Fibroblast of skin of back (primary cell): ENCODE data around the gene CDHR4.
"Not testable (repeated sequence)": the region's sequence is repeated elsewhere in the genome, so short reads cannot be mapped to it uniquely, and the experiment has no call there.

ENCODE experiments used
- DNase-seq: peaks from one replicate; pipeline ENCODE4 v3.0.0-alpha.2; 2013

The CDHR4 gene

DNA sequence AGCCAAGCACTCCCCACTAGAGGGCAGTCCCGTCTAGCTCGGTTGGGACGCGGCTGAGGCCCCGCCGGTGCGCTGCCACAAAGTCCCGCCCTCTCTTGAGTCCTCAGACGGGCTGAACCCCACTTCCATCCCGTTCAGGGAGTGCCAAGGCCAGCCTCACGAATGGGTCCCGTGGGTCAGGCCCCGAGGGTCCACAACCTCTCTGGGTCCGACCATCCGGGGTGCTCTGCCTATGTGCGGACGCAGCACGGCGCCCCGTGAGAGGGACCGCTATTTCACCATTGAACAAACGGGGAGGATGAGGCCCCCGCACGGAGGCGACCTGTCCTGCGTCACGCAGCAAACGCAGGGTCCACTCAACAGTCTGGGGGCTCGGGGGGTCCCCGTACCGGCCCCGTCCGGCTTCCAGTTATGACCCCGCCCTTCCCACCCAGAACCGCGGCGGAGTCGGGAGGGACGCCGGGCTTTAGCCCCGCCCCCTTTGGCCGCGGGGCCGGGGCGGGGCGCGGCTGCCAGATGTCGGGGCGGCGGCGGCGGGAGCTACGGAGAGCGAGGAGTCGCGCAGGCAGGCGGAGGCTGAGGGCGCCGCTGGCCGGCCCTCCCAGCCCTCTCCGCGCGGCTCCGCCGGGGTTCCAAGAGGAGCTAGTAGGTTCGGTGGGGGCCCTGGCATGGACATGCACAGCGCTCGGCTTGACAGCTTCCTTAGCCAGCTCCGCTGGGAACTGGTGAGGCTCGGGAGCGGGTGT lies 3.2 kb upstream of the CDHR4 start, which contains the start of gene INKA1:
Gene INKA1, plus strand, starts transcription at position 543 of the 746 bp plus-strand sequence. Its CDS starts 132 bp downstream, at position 675.
- DNase-seq, result peak; percentile 78

DNA sequence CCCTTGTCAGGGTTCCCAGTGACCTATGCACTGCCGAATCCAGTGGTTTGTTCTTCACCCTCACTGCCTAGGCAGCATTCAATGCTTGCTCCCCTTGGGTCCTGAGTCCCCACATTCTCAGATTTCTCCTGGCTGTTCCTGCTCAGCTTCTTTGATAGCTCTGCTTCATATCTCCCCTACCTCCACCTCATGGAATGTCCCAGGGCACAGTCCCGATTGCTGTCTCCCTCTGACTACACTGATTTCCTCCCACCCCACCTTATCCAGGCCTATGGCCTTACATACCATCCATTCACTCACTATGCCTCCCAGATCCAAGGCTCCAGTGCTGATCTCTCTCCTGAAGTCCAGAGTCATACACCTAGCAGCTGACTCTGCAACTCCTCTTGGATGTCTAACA lies 1.5 kb upstream of the CDHR4 start:
- DNase-seq, result no peak

DNA sequence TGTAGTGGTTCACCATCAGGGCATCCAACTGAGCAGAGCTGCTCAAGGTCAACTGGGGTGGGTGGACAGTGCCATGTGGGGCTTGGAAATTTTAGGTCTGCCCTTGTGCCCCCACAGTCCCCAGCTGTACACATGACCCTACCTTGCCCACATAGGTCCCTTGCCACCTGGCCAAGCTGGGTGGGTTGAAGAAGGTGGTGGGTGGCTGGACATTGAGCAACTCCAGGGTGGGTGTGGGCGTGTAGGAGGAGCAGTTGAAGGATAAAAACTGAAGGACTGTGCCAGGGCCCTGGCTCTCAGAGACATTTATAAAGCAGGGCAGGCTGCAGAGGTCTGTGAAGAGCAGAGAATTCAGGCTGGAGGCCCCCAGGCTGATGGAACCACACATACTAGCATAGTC lies 568 bp downstream of the CDHR4 start:
- DNase-seq, result no peak

DNA sequence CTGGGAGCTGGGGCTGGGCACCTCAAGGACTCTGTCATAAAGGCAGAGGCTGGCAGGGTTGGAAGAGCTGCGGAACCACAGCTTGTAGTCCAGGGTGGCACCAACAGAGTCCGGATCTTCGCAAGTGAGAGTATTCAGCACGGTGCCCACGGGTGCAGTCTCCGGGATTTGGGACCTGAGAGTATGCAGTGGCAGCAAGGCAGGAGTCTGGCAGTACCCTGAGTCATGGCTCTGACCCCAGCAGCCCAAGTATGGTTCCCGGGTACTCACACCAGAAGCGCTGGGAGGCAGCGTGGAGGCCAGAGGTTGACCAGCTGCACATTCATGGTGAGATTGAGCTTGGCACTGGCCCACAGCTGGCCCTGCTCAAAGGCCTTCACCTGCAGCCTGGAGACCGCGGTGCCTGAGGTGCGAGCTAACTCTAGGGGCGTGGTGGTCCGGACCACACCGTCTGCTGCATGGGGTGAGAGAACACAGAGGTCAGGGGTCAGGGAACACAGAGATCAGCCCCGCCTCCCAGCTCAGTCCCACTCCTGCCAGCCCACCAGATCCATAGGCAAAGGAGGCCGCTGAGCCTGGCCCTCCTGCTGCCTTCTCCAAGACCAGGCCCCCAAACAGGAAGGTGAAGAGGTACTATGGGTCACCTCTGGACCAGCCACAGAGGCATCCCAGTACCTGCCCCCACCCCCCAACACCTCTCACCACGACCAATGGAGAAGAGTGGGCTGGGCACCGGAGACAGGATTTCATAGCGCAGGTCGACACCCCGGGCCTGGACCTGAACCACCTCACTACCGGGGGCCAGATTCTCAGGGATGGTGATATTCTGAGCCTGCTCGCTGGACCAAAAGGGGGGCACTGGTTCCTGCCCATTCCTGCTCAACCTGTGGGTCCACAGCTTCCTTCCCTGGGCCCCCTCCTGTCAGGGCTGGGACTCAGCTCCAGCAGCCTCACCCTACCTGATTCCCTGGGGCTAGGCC lies 4.5 kb downstream of the CDHR4 start:
- DNase-seq, result no peak

DNA sequence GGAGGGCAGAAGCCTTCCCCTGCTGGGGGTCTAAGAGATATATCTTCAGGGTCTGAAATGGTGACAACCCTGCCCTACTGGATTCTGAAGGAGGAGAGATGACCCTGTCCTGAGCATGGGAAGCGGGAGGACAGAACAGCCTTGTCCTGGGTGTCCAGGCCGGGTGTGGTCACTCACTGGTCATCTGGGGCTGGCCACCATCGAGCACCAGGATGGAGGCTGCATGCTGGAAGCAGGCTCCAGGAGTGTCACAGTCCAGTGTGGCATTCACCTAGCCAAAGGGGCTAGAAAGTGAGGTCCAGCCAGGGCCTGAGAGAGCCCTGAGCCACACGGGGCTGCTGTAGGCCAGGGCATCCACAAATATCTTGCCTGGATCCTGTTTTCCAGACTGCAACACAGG lies 5.2 kb downstream of the CDHR4 start:
- no peak for DNase-seq

DNA sequence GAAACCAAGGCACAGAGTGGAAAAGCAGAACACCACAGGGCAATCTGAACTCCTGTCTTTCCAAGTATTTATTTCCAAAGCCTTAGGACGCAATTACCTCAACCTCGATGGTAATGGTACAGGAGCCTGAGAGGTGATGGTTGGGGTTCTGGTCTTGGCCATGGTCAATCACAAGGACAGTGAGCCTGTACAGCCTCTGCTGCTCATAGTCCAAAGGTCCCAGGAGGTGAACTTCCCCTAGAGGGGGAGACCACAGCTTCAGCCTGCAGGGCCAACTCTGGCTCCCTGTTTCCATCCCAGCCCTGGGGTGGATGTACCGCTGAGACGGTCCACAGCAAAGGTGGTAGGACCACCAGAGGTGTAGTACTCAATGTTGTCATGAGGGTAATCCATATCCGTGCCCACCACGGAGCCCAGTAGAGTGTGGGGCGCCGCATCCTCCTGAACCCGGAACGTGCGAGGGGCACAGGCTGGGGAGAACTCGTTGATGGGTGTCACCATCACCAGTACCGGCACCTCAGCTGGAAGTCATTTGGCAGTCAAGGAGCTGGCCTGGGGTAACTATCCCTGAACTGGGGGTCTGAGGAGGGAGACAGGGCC lies 6.1 kb downstream of the CDHR4 start:
- DNase-seq, result no peak

DNA sequence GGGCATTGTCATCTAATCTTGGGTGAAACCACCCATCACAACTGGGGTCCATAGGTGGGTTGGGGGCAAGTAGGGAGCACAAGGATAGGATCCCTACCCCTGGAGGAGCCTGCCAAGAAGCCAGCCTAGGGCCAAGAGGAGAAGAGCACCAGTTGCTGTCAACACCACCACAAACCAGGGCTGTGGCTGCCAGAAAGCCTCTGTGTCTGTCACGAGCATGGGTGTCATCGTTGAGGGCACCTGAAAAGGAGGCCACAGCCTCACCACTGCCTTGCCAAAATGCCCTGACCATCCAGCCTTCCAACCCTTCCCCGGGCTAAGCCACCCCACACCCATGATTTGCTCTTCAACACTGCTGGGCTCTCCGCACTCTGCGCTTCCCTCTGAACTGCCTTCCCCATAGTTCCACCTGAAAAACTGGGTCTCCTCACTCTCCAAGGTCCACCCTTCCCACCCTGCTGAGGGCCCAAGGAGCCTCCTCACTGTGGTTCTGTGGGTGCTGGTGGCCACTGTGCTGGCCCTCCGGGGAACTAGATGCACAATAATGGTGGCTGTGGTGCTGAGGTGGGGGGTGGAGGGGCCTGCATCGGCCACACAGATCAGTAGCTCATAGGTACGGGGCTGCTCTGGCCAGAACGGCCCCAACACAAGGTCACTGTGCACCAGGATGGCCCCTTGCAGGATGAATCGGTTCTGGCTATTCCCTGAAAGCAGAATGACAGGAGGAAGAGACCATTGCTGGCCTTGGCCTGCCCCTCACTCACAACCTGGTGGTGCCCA lies 7.1 kb downstream of the CDHR4 start:
- DNase-seq, result no peak

DNA sequence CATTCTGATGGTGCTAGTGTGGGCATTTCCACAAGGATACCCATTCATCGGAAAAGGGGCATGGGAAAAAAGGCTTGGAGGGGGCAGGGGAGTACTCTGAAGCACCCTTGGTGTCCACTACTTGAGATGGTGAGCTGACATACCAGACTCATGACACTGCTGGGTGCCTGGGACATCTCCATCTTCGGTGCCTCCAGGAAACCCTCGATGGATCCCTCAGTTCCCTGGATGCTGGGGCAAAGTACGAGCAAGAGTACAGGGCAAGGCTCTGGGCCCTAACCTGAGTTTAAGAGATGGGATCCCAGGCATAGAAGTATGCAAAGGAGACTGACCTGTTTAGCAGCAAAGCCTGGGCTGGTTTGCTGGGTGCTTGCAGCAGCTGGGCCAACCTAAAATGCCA lies 8.1 kb downstream of the CDHR4 start:
- no peak for DNase-seq

DNA sequence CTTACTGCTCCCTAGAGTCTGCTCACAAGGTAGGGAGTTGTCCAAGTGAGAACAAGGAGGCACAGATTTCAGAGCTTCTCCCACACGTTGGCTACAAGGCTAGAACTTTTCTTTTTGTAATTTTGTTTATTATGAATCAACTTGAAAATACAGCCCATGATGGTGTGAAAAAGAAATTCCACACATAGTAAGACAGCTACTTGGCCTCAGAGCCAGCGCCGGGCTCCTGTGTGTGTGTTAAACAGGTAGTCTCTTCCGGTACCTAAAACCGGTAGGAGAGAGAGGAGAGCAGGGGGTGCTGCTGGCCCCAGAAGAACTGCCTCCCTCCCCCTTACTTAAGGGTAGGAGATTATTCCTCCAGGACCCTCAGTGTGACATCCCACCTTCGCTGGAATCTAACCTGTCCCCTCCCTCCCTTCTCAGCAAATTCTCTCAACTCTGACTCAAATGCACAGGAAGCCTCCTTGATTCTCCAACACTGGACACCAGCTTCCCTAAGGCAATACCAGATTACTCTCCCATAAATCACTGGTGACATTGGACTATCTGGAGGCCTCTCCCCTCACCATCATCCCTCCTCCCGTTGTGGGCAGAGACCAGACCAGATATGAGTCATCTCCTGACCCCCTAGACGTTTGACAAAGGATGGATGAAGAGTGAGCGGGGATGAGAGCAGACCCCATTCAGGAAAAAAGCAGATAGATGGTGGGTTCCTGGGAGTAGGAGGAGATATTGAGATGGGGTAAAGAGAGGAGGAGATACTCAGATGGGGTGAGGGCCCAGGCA lies 8.9 kb downstream of the CDHR4 start:
- peak; percentile 54 for DNase-seq

DNA sequence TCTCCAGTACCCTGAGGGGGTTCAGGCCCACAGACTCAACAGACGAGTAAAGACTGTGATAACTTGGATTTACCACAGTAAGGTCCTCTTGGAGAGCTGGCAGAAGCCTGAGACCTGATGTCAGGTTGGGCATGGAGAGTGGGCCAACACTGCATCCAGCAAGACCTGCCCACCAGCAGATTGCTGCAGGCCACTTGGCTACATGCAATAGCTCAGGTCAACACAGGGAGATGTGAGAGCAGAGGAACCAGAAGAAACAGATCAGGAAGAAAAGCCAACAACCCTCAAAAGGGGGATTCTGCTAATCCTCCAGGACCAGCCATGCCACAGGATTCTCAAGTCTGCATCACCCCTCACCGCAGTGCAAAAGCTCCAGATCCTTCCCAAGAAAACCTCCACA lies 11.6 kb downstream of the CDHR4 start:
- DNase-seq, result no peak

DNA sequence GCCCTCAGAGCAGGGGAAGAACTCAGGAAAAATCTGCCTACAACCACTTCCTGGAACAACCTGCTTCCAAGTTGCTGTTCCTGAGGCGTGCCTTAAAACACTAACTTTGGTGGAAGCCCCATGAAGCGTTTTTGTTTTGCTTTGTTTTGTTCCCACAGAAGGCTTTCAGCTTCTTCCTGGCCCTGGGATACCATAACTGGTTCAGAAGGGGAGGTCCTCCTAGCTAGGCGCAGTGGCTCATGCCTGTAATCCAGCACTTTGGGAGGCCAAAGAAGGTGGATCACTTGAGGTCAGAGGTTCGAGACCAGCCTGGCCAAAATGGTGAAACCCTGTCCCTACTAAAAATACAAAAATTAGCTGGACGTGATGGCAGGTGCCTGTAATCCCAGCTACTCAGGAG lies 12.1 kb downstream of the CDHR4 start:
- no peak for DNase-seq

DNA sequence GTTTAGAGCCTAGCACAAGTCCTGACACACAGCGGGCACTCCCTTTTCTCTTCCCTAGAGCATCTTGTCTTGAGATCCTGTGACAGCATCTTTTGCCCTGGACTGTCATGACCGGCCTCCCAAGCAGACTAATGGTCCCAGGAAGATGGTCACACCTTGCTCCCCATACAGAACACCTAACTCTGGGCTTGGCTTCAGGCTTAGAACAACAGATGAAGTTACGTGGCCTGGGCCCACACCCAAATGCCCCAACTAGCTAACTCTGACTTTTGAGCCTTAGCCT lies 12.6 kb downstream of the CDHR4 start:
- DNase-seq, result no peak

DNA sequence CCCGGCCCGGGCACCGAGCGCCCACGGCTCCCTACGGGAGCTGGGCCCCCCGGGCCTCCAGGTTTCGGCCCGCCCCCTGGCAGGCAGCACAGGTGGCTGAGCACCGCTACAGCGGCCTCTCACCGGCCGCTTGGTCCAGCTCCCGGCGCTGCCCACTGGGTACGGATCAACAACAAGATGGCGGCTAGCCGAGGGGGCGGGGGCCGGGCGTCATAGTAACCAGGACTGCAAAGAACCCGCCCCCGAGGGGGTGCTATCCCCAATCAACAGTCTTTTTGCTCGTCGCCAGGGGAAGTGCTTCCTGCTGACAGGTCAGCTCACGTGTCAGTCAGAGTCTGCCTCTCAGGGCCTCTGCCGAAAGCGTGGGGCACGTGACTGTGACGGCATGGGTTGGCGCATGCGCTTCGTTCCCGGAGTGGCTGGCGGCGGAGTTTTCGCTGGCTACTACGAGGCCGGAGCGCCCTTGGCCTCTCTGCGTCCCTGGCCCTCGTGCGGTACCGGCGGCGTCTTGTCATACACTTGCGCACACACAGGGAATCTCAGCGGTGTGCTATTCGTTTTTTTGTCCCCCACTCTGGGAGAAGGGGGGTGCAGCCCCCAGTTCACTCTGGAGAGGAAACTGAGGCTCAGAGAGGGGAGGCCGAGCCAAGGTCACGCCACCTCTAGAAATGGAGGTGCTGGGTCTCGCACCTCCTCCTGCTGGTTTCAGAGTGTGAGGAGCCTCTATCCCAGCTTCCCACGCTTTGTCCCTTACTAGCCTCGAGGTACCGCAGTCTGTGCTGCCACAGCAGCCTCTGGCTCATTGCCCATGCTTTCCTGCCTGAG lies 13.1 kb downstream of the CDHR4 start, which contains the start of gene IP6K1:
Gene IP6K1, minus strand, starts transcription at position 186 of the 825 bp plus-strand sequence. CDS start 38,502 bp downstream, outside the sequence.
- DNase-seq, result peak; percentile 100

DNA sequence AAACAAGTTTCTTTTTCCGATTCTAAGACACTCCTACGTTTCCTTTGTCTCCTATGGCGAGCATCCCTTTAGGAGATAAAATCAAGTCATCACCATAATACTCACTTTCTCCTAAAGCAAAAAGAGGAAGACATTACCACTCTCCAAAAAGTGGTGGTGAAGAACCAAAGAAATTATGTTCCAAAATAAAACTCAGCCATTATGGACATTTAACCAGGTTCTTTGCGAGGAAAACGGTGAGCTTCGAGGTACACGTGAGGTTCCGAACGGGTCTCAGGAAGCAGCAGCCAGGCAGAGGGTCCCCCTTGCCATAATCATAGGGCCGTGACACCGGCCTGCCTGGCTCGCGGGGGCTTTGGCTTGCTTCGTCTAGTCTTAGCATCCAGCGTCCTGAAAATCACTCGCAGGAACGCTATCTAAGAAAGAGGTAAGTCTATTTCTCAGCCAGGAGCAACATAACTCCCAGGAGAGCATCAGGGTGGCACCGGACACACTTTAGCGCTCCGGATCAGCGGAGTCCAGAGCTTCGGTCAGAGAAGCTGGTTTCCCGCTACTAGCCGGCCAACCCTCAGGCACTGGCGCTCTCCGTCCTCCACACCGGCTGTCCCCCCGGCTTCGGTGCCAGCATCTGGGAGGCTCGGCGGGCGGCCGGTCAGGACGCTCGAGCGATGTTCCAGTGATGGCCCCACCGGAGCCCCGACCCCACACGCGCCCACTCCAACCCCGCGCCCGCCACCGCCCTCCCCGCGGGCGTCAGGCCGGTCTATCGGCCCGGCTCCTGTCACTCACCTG lies 13.9 kb downstream of the CDHR4 start:
- peak; percentile 26 for DNase-seq

DNA sequence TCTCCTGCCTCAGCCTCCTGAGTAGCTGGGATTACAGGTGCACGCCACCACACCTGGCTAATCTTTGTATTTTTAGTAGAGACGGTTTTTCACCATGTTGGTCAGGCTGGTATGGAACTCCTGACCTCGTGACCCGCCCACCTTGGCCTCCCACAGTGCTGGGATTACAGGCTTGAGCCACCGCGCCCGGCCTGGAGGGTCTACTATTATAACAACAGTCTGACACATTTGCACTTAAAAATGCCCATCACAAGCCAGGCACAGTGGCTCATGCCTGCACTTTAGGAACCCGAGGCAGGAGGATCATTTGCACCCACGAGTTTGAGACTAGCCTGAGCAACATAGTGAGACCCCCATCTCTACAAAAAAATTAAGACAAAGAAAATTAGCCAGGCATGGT lies 17.4 kb downstream of the CDHR4 start:
- not testable (repeated sequence) for DNase-seq

DNA sequence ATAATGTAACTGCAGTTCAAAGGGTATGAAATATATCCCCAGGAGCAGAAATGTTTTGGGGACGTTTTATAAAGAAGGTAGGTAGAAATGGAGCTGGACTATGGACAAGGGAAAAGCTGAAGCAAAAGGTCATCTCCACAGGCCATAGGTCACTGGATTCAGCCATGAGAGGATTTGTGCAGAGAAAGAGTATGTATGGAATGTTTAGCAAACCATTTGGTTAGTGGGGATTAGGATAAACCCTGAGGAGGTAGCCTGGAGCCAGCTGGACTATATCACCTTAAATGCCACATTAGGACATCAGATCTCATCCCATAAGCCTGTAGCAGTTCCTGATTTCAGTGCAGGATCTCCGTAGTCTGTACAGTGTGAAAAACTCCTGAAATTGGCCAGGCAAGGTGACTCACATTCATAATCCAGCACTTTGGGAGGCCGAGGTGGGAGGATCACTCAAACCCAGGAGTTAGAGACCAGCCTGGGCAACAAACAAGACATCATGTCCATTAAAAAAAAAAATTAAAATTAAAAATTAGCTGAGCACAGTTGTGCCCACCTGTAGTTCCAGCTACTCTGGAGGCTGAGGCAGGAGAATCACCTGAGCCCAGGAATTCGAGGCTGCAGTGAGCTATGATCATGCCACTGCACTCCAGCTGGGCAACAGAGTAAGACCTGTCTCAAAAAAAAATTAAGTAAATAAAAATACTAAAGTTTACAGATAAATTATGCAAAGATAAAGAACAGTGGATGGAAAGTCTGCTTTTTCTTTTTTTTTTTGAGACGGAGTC lies 18.1 kb downstream of the CDHR4 start:
- no peak for DNase-seq

DNA sequence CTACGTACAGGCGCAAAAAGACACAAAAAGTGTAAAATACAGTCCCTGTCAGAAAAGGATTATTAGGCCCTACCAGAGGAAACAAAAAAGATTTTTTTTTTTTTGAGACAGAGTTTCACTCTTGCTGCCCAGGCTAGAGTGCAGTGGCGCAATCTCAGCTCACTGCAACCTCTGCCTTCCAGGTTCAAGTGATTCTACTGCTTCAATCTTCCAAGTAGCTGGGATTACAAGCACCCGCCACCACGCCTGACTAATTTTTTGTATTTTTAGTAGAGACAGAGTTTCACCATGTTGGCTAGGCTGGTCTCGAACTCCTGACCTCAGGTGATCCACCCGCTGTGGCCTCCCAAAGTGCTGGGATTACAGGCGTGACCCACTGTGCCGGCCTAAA lies 18.7 kb downstream of the CDHR4 start:
- DNase-seq, result not testable (repeated sequence)

DNA sequence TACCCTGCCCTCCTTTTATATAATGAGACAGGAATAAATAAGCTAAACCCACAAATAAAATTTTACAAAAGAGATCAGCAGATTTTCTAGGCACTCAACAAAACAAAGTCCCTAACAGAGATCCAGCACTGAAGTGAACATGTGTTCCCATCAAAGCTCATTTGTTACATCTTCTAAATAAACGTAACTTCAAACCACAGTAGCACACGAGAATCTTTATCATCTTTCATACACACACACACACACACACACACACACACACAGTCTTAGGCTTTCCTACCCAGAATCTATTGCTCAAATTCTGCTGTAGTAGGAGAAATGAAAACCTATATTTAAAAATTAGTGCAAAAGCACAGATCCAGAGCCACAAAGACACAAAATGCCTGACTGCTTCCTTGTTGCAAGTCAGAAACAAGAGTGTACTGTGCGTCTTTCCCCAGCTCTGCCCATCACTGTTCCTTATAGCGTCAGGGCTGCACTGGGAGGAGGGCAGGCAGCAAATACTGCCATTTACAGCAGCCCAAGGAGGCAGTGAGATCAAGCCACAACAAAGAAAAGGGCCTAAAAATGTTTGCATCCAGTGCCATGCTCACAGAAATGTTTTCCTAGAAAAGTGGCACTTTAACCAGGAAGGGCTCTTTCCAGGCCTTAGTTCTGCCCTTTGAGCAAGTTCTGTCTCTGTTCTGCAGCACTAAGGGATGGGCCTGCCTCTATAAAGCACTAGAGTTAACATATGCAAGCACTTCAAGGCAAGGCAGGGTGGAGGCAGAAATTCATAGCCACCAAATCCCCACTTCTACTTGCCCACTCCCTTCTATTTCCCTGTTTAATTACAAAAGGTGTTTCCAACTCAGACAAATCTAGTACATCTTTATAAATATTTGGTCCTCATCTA lies 19.3 kb downstream of the CDHR4 start:
- DNase-seq, result no peak
